MM.1S (cell line): ENCODE data around the gene EML1.

ENCODE experiments used
- DNase-seq: peaks from one replicate; pipeline ENCODE4 v3.0.0-alpha.2; 2015
- H2AFZ ChIP-seq: fragments of 300-600 bp; sonication (generic); 2 replicates; pipeline ENCODE4 v1.6.0; 2016; ENCODE audit warnings: antibody characterized with exemption, low read length
- H3F3A ChIP-seq: fragments of 300-600 bp; sonication (generic); 2 replicates; pipeline ENCODE4 v1.6.1; 2016; ENCODE audit warnings: mild to moderate bottlenecking, antibody characterized with exemption, low read length, moderate library complexity, mixed read lengths; ENCODE audit not compliant: insufficient read depth
- H3K27ac ChIP-seq: fragments of 300-600 bp; sonication (generic); 2 replicates; pipeline ENCODE4 v1.5.1; 2016; ENCODE audit warnings: mild to moderate bottlenecking, low read length
- H3K27me3 ChIP-seq: fragments of 300-600 bp; sonication (generic); replicated peaks from 2 replicates; pipeline ENCODE4 v1.6.0; 2016; ENCODE audit warnings: low read length; ENCODE audit not compliant: insufficient read depth
- H3K36me3 ChIP-seq: fragments of 300-600 bp; sonication (generic); replicated peaks from 2 replicates; pipeline ENCODE4 v1.6.1; 2016; ENCODE audit warnings: mild to moderate bottlenecking, low read length, mixed read lengths; ENCODE audit not compliant: insufficient read depth
- H3K4me1 ChIP-seq: fragments of 300-600 bp; sonication (generic); 2 replicates; pipeline ENCODE4 v1.6.1; 2016; ENCODE audit warnings: low read length, mixed read lengths
- H3K4me2 ChIP-seq: fragments of 300-600 bp; sonication (generic); 2 replicates; pipeline ENCODE4 v1.6.0; 2016; ENCODE audit warnings: low read depth, low read length
- H3K4me3 ChIP-seq: fragments of 300-600 bp; sonication (generic); 2 replicates; pipeline ENCODE4 v1.5.1; 2016; ENCODE audit warnings: low read length, mixed read lengths
- H3K79me2 ChIP-seq: fragments of 300-600 bp; sonication (generic); 2 replicates; pipeline ENCODE4 v1.6.1; 2016; ENCODE audit warnings: mixed run types, low read length, mixed read lengths
- H3K9ac ChIP-seq: fragments of 300-600 bp; sonication (generic); 2 replicates; pipeline ENCODE4 v1.6.1; 2016; ENCODE audit warnings: low read length, mixed read lengths
- H3K9me2 ChIP-seq: fragments of 300-600 bp; sonication (generic); replicated peaks from 2 replicates; pipeline ENCODE4 v1.6.1; 2016; ENCODE audit warnings: mild to moderate bottlenecking, low read length, mixed read lengths; ENCODE audit not compliant: insufficient read depth
- H3K9me3 ChIP-seq: fragments of 300-600 bp; sonication (generic); replicated peaks from 2 replicates; pipeline ENCODE4 v1.6.1; 2016; ENCODE audit warnings: mild to moderate bottlenecking, low read length, mixed read lengths; ENCODE audit not compliant: insufficient read depth
- H4K20me1 ChIP-seq: fragments of 300-600 bp; sonication (generic); 2 replicates; pipeline ENCODE4 v1.6.1; 2016; ENCODE audit warnings: mild to moderate bottlenecking, low read length, moderate library complexity, mixed read lengths; ENCODE audit not compliant: insufficient read depth
- EZH2 ChIP-seq: fragments of 300-600 bp; sonication (generic); optimal IDR thresholded peaks from 2 replicates; pipeline ENCODE3; 2017; ENCODE audit warnings: low read depth, mild to moderate bottlenecking, antibody characterized with exemption, low read length, mixed read lengths
- EZH2phosphoT487 ChIP-seq: fragments of 300-600 bp; sonication (generic); IDR thresholded peaks from 2 replicates; pipeline ENCODE4 v1.6.1; 2018; ENCODE audit warnings: antibody characterized with exemption, low read length
- TF ChIP-seq, protein P1 (sequence below): fragments of 300-600 bp; sonication (generic); IDR thresholded peaks from 2 replicates; pipeline ENCODE4 v1.5.1; 2016; ENCODE audit warnings: antibody characterized with exemption, low read length, mixed read lengths

Gene EML1

GRCh38 chr14:99871771-99872170, 78.6 kb downstream of the EML1 start:
- no peaks in the 10 kb centered on the region for H3K4me1 ChIP-seq
- H3K4me2 ChIP-seq, result no peak overlapping the region
- H3K9me2 ChIP-seq, result no peaks in the 10 kb centered on the region
- no peak overlapping the region for H3K27ac ChIP-seq
- H3K9me3 ChIP-seq, result no peaks in the 10 kb centered on the region
- no peak for DNase-seq
- H3K4me3 ChIP-seq, result no peak overlapping the region
- no peaks in the 10 kb centered on the region for H3F3A ChIP-seq
- H3K27me3 ChIP-seq, result no peaks in the 10 kb centered on the region
- H4K20me1 ChIP-seq, result no peaks in the 10 kb centered on the region
- H3K9ac ChIP-seq, result no peak overlapping the region
- TF ChIP-seq EZH2 (no peak), EZH2phosphoT487 (no peak)
- TF ChIP-seq, protein P1, sequence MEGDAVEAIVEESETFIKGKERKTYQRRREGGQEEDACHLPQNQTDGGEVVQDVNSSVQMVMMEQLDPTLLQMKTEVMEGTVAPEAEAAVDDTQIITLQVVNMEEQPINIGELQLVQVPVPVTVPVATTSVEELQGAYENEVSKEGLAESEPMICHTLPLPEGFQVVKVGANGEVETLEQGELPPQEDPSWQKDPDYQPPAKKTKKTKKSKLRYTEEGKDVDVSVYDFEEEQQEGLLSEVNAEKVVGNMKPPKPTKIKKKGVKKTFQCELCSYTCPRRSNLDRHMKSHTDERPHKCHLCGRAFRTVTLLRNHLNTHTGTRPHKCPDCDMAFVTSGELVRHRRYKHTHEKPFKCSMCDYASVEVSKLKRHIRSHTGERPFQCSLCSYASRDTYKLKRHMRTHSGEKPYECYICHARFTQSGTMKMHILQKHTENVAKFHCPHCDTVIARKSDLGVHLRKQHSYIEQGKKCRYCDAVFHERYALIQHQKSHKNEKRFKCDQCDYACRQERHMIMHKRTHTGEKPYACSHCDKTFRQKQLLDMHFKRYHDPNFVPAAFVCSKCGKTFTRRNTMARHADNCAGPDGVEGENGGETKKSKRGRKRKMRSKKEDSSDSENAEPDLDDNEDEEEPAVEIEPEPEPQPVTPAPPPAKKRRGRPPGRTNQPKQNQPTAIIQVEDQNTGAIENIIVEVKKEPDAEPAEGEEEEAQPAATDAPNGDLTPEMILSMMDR, result no peak
- H3K79me2 ChIP-seq, result no peaks in the 10 kb centered on the region
- H3K36me3 ChIP-seq, result no peaks in the 10 kb centered on the region
- no peak overlapping the region for H2AFZ ChIP-seq

DNA sequence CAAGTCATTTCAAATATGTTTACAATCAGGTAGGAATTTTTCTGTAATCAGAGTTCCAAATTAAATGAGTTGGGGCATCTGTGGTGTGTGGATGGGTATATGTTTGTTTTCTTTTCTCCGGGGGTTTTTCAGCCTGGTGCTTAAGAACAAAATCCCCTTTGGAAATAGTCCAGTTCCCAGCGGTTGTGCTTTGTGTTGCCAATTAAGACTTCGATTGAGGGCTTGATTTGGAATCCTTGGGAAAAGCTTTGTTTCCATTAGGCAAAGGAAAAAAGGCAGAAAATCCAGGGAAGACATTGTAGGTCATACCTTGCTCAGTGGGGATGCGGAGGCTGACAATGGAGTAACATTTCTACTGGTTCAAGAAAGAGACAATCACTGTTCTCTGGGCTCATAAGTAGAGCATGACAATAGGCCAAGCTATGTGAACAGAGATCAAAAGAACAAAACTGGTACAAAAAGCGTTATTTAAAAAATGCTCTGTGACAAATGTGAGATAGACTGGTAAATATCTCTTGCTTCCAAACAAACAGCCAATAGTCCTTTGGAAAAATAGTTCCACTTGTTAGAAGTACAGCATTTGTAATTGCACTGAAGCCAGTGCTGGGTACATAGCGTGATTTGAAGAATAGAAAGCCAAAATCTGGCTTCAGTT, 79.7 kb downstream of the EML1 start:
- Histone ChIP-seq H3K4me3 (no peak overlapping the region), H2AFZ (no peak overlapping the region), H3K79me2 (no peaks in the 10 kb centered on the region), H3K27me3 (no peaks in the 10 kb centered on the region), H3K27ac (no peak overlapping the region), H3K4me2 (no peak overlapping the region), H3K4me1 (no peaks in the 10 kb centered on the region), H3K36me3 (no peaks in the 10 kb centered on the region), H3K9me2 (no peaks in the 10 kb centered on the region), H4K20me1 (no peaks in the 10 kb centered on the region), H3F3A (no peaks in the 10 kb centered on the region), H3K9me3 (no peaks in the 10 kb centered on the region), H3K9ac (no peak overlapping the region)
- DNase-seq, result no peak
- TF ChIP-seq EZH2, result no peak
- TF ChIP-seq, protein P1, result no peak
- TF ChIP-seq EZH2phosphoT487, result no peak

GRCh38 chr14:99873653-99874052, 80.4 kb downstream of the EML1 start:
- Histone ChIP-seq H3K4me2 (no peak overlapping the region), H3K9me2 (no peaks in the 10 kb centered on the region), H3K79me2 (no peaks in the 10 kb centered on the region), H3K4me3 (no peak overlapping the region), H2AFZ (no peak overlapping the region), H3K27ac (no peak overlapping the region), H3K36me3 (no peaks in the 10 kb centered on the region), H3K27me3 (no peaks in the 10 kb centered on the region), H3K9me3 (no peaks in the 10 kb centered on the region), H3K4me1 (no peaks in the 10 kb centered on the region), H4K20me1 (no peaks in the 10 kb centered on the region), H3K9ac (no peak overlapping the region), H3F3A (no peaks in the 10 kb centered on the region)
- TF ChIP-seq, protein P1, result no peak
- no peak for TF ChIP-seq EZH2
- DNase-seq, result no peak
